ENCODE results near the gene MRPL52. TPM values are rescaled to one million over a fixed set of nuclear protein-coding genes. Genes with fewer than 3 reads are reported as not detected.

MRPL52 gene
- total RNA-seq, 2 donors from 2014 or later = 54.5 to 195 TPM

DNA sequence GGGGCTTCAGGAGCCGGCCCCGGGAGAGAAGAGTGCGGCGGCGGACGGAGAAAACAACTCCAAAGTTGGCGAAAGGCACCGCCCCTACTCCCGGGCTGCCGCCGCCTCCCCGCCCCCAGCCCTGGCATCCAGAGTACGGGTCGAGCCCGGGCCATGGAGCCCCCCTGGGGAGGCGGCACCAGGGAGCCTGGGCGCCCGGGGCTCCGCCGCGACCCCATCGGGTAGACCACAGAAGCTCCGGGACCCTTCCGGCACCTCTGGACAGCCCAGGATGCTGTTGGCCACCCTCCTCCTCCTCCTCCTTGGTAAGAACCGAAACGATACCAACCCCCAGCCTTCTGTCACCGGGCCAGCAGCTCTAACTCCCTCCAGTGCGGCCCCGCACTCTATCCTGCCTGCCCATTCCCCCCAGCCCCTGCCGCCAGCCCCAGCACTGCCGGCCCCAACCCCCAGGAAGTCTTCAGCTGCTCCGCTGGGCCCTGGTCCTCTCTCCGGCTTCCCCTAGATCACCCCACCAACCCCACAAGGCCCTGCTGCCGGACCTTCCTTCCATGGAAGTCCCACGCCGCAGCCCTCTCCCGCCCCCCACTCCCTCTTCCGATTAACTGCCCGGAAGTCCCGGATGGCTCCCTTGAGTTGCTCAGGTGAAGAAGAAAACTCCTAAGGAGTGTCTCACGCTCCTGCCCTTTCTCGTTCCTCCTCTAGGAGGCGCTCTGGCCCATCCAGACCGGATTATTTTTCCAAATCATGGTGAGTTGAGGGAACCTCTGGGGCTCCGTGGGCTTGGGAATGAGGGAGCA is 42.5 kb downstream of the MRPL52 start:
- DNase-seq (ENCODE audit: low spot score) = peak; percentile 89
- WGBS = under 1% methylated on average over 44 of the region's 45 CpGs
- H3K4me1 ChIP-seq (replicated peaks) = peaks cover 4% of the 10 kb centered on the region

GRCh38 chr14:22872833-22873520 is 43.3 kb downstream of the MRPL52 start:
- Histone ChIP-seq H3K4me1 (replicated peaks) (peaks cover 4% of the 10 kb centered on the region), H3K36me3 (peaks cover 19 to 26% of the 10 kb centered on the region in 2 donors), H3K27me3 (replicated peaks; ENCODE audit: insufficient read depth) (no peaks in the 10 kb centered on the region), H3K4me3 (peak overlapping the region; percentile 94 to 100), H3K27ac (peak overlapping the region; percentile 100), H3K9me3 (no peaks in the 10 kb centered on the region)
- 36% methylated on average over 10 of the region's 10 CpGs for WGBS
- TF ChIP-seq, protein P1, sequence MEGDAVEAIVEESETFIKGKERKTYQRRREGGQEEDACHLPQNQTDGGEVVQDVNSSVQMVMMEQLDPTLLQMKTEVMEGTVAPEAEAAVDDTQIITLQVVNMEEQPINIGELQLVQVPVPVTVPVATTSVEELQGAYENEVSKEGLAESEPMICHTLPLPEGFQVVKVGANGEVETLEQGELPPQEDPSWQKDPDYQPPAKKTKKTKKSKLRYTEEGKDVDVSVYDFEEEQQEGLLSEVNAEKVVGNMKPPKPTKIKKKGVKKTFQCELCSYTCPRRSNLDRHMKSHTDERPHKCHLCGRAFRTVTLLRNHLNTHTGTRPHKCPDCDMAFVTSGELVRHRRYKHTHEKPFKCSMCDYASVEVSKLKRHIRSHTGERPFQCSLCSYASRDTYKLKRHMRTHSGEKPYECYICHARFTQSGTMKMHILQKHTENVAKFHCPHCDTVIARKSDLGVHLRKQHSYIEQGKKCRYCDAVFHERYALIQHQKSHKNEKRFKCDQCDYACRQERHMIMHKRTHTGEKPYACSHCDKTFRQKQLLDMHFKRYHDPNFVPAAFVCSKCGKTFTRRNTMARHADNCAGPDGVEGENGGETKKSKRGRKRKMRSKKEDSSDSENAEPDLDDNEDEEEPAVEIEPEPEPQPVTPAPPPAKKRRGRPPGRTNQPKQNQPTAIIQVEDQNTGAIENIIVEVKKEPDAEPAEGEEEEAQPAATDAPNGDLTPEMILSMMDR (IDR thresholded peaks at IDR 0.05) = peak in 1 of 4 experiments; percentile 1
- TF ChIP-seq POLR2A (IDR thresholded peaks at IDR 0.05) = no peak
- intact Hi-C loops (cut with DNase I) = loop anchor here (5.0 kb wide), 2 partner anchors 44 to 104 kb away; partner anchors contain the start of gene RBM23
- no peak for DNase-seq (ENCODE audit: low spot score)

More for the DNA sequence above, 42.5 kb downstream of the MRPL52 start:
- Histone ChIP-seq H3K27ac (peak overlapping the region; percentile 100), H3K27me3 (replicated peaks; ENCODE audit: insufficient read depth) (no peaks in the 10 kb centered on the region), H3K4me3 (peak overlapping the region; percentile 94 to 100), H3K36me3 (peaks cover 15 to 22% of the 10 kb centered on the region in 2 donors), H3K9me3 (no peaks in the 10 kb centered on the region)
- intact Hi-C loops (cut with DNase I) = loop anchor here (5.0 kb wide), 2 partner anchors 45 to 105 kb away; partner anchors contain the start of gene RBM23
- peak; percentile 93 for TF ChIP-seq POLR2AphosphoS5 (IDR thresholded peaks at IDR 0.05)
- TF ChIP-seq POLR2A (IDR thresholded peaks at IDR 0.05) = peak; percentile 56
- TF ChIP-seq, protein P1 (IDR thresholded peaks at IDR 0.05) = peak; percentile 93 to 98 (median 97)

- H3K9me3 ChIP-seq = no peaks in the 10 kb centered on the region
- H3K27ac ChIP-seq = no peak overlapping the region
- no peak overlapping the region for H3K4me3 ChIP-seq
- intact Hi-C loops (cut with DNase I) = no loop called here
- H3K27me3 ChIP-seq (replicated peaks; ENCODE audit: insufficient read depth) = no peaks in the 10 kb centered on the region
- peaks cover 19 to 33% of the 10 kb centered on the region in 2 donors for H3K36me3 ChIP-seq
- H3K4me1 ChIP-seq (replicated peaks) = peaks cover 4% of the 10 kb centered on the region
- no peak for TF ChIP-seq POLR2A (IDR thresholded peaks at IDR 0.05)
- TF ChIP-seq, protein P1 (IDR thresholded peaks at IDR 0.05) = no peak
- no peak for TF ChIP-seq POLR2AphosphoS5 (IDR thresholded peaks at IDR 0.05)
- DNase-seq (ENCODE audit: low spot score) = no peak
- WGBS = 92% methylated on average over 14 of the region's 15 CpGs
Measured at GRCh38 chr14:22875003-22875747, 45.5 kb downstream of the MRPL52 start.

DNA sequence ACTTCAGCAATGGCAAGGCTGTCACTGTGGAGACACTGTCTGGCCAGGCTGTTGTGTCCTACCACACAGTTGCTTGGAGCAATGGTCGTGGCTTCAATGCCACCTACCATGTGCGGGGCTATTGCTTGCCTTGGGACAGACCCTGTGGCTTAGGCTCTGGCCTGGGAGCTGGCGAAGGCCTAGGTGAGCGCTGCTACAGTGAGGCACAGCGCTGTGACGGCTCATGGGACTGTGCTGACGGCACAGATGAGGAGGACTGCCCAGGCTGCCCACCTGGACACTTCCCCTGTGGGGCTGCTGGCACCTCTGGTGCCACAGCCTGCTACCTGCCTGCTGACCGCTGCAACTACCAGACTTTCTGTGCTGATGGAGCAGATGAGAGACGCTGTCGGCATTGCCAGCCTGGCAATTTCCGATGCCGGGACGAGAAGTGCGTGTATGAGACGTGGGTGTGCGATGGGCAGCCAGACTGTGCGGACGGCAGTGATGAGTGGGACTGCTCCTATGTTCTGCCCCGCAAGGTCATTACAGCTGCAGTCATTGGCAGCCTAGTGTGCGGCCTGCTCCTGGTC is 46.1 kb downstream of the MRPL52 start:
- no peak for DNase-seq (ENCODE audit: low spot score)
- Histone ChIP-seq H3K36me3 (peaks cover 19 to 33% of the 10 kb centered on the region in 2 donors), H3K27me3 (replicated peaks; ENCODE audit: insufficient read depth) (no peaks in the 10 kb centered on the region), H3K4me1 (replicated peaks) (peaks cover 4% of the 10 kb centered on the region), H3K4me3 (no peak overlapping the region), H3K9me3 (no peaks in the 10 kb centered on the region), H3K27ac (no peak overlapping the region)
- TF ChIP-seq POLR2AphosphoS5 (IDR thresholded peaks at IDR 0.05) (no peak), POLR2A (IDR thresholded peaks at IDR 0.05) (no peak)
- TF ChIP-seq, protein P1 (IDR thresholded peaks at IDR 0.05) = no peak
- intact Hi-C loops (cut with DNase I) = no loop called here
- 94% methylated on average over 20 of the region's 20 CpGs for WGBS
